Smooth muscle cell (in vitro differentiated cells): ENCODE results near the gene ACTG1. TPM values are rescaled to one million over a fixed set of nuclear protein-coding genes. Genes with fewer than 3 reads are reported as not detected.
A peak's percentile ranks its signal among the peaks of the same experiment; 100 is the strongest.

ENCODE experiments used
- DNase-seq: peaks from one replicate; lab custom pipeline; 2025; ENCODE audit not compliant: unreplicated experiment; lab: John Stamatoyannopoulos, UW
- H2AFZ ChIP-seq: fragments of 200-600 bp; sonication (generic); 2 replicates; pipeline ENCODE4 v1.6.0; 2016; ENCODE audit warnings: antibody characterized with exemption, low read depth, mild to moderate bottlenecking
- H3F3A ChIP-seq: fragments of 200-600 bp; sonication (generic); 2 replicates; pipeline ENCODE4 v1.6.0; 2017; ENCODE audit warnings: antibody characterized with exemption, low read depth
- H3K27ac ChIP-seq: fragments of 200-600 bp; sonication (generic); 2 replicates; pipeline ENCODE4 v1.5.1; 2016; ENCODE audit warnings: low read depth, mild to moderate bottlenecking
- H3K27me3 ChIP-seq: fragments of 200-600 bp; sonication (generic); 2 replicates; pipeline ENCODE4 v1.6.1; 2016; ENCODE audit warnings: low read depth, mild to moderate bottlenecking
- H3K36me3 ChIP-seq: fragments of 200-600 bp; sonication (generic); 2 replicates; pipeline ENCODE4 v1.5.1; 2016; ENCODE audit warnings: low read depth
- H3K4me1 ChIP-seq: fragments of 200-600 bp; sonication (generic); 2 replicates; pipeline ENCODE4 v1.5.1; 2016; ENCODE audit warnings: low read depth
- H3K4me2 ChIP-seq: fragments of 200-600 bp; sonication (generic); 2 replicates; pipeline ENCODE4 v1.6.0; 2016; ENCODE audit warnings: mild to moderate bottlenecking
- H3K4me3 ChIP-seq: fragments of 200-600 bp; sonication (generic); 2 replicates; pipeline ENCODE4 v1.5.1; 2016; ENCODE audit warnings: mild to moderate bottlenecking
- H3K79me2 ChIP-seq: fragments of 200-600 bp; sonication (generic); 2 replicates; pipeline ENCODE4 v1.6.0; 2016; ENCODE audit warnings: low read depth, mild to moderate bottlenecking
- H3K9ac ChIP-seq: fragments of 200-600 bp; sonication (generic); 2 replicates; pipeline ENCODE4 v1.6.0; 2016; ENCODE audit warnings: low read depth
- H3K9me3 ChIP-seq: fragments of 200-600 bp; sonication (generic); replicated peaks from 2 replicates; pipeline ENCODE4 v1.5.1; 2016; ENCODE audit warnings: low read depth
- H4K20me1 ChIP-seq: fragments of 200-600 bp; sonication (generic); 2 replicates; pipeline ENCODE4 v1.6.0; 2016; ENCODE audit warnings: low read depth
- WGBS: methylation state at CpG from one replicate; pipeline ENCODE4 v1.1.7; 2016; ENCODE audit warnings: low lambda C conversion rate; 5-methylcytosine and 5-hydroxymethylcytosine counted together
- polyA plus RNA-seq: library from polyadenylated mRNA; unstranded; fragments of >200 nt; fragmentation: Nextera tagmentation; extraction: Ambion mirVana; gene quantifications from 2 replicates; pipeline ENCODE4 v1.2.1, GENCODE V29; 2016
- total RNA-seq: library from RNA; depleted of rRNA; stranded (reverse); fragments of >200 nt; gene quantifications from 2 replicates; pipeline ENCODE4 v1.2.3, GENCODE V29; 2014
- TF ChIP-seq, protein P1 (sequence below): fragments of 200-600 bp; sonication (generic); IDR thresholded peaks from 2 replicates; pipeline ENCODE4 v1.5.1; 2017; ENCODE audit warnings: borderline replicate concordance, mild to moderate bottlenecking, antibody characterized with exemption; ENCODE audit not compliant: insufficient read depth, poor library complexity, severe bottlenecking

ACTG1 gene
- total and polyA plus RNA-seq, 2 experiments from 2014 or later = 5,332 to 6,793 TPM

DNA sequence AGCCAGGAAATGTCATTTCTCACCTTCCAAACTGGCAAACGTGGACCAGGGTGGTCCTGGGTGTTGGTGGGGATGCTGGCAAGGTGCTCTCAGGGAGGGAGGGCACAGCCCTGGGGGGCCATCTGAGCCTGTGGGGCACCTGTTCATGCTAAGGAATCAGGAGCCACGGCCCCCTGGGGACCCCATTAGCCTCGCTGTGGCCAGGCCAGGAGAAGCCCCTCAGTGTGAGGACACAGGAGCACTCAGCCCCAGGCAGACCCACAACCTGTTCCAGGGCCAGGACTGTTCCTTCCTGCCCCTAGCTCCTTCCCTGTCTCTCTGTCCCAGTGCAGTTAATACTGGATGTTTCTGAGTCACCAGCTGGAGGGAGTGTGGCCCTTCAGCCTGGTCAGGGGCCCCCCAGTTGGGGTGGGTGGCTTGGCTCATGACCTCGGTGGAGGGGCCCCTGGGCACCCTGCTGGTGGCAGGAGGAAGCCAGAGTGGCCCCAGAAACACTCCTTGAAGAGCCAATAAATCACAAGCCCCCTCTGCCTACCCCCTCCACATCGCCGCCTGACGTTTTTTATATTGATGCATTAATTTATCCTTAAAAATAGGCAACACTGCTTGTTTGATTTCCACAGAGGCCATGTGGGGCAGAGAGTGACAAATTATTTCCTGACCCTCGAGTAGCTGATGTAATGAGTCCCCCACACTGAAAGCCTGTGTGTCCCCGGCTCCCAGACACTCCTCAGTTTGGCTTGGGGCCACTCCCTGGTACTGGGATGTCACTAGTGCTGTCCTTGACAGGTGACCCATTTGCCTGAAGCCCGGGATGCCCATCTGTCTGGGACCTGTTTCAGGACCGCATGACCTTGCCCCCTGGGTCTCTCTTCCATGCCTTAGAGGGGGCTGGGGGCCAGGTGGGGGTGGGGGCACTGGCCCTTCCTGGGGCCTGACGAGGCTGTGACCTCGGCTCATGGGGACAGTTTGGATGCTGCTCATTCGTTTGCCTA, 22.3 kb downstream of the ACTG1 start:
- DNase-seq = no peak
- no peaks in the 10 kb centered on the region for H3K79me2 ChIP-seq
- H3K36me3 ChIP-seq = no peaks in the 10 kb centered on the region
- no peak overlapping the region for H2AFZ ChIP-seq
- no peaks in the 10 kb centered on the region for H3F3A ChIP-seq
- H3K9ac ChIP-seq = no peak overlapping the region
- H3K4me3 ChIP-seq = no peak overlapping the region
- 74% methylated on average over 13 of the region's 14 CpGs for WGBS
- no peaks in the 10 kb centered on the region for H4K20me1 ChIP-seq
- peaks cover 26% of the 10 kb centered on the region for H3K4me1 ChIP-seq
- no peaks in the 10 kb centered on the region for H3K27me3 ChIP-seq
- no peaks in the 10 kb centered on the region for H3K9me3 ChIP-seq
- no peak overlapping the region for H3K27ac ChIP-seq
- TF ChIP-seq, protein P1, sequence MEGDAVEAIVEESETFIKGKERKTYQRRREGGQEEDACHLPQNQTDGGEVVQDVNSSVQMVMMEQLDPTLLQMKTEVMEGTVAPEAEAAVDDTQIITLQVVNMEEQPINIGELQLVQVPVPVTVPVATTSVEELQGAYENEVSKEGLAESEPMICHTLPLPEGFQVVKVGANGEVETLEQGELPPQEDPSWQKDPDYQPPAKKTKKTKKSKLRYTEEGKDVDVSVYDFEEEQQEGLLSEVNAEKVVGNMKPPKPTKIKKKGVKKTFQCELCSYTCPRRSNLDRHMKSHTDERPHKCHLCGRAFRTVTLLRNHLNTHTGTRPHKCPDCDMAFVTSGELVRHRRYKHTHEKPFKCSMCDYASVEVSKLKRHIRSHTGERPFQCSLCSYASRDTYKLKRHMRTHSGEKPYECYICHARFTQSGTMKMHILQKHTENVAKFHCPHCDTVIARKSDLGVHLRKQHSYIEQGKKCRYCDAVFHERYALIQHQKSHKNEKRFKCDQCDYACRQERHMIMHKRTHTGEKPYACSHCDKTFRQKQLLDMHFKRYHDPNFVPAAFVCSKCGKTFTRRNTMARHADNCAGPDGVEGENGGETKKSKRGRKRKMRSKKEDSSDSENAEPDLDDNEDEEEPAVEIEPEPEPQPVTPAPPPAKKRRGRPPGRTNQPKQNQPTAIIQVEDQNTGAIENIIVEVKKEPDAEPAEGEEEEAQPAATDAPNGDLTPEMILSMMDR = no peak
- H3K4me2 ChIP-seq = no peak overlapping the region

- H3K27ac ChIP-seq = no peak overlapping the region
Observed at GRCh38 chr17:81489012-81489997, 23.3 kb downstream of the ACTG1 start.

DNA sequence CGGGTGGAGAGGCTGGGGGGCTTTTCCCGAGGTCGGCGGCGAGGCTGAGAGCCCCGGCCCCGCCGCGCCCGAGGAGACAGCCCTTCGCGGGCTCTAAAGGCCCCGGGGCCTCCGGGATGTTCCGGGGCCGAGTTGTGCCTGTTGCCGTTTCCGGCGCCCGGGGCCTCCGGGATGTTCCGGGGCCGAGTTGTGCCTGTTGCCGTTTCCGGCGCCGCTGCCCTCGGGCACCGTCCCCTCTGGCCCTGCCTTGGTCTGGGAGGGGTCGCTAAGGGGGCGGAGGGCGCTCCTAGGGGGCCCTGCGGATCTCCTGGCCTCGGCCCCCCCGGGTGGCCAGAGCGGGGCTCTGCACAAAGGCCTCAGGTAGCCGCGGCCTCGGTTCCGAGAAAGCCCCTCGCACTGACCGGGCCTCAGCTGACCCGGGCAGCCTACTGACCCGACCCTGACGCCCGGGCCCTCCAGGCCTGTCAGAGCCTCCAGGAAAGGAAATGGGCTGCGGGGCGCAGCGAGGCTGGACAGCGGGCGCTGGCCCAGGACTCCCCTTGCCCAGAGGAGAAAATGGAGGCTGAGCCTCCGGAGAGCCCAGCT, 24.2 kb downstream of the ACTG1 start:
- no peaks in the 10 kb centered on the region for H3K27me3 ChIP-seq
- WGBS = 37% methylated on average over 50 of the region's 52 CpGs
- peaks cover 29% of the 10 kb centered on the region for H3K4me1 ChIP-seq
- peak overlapping the region; percentile 93 for H2AFZ ChIP-seq
- peak overlapping the region; percentile 94 for H3K9ac ChIP-seq
- H3K4me2 ChIP-seq = peak overlapping the region; percentile 99
- TF ChIP-seq, protein P1 = no peak
- H3K36me3 ChIP-seq = no peaks in the 10 kb centered on the region
- H3K79me2 ChIP-seq = no peaks in the 10 kb centered on the region
- H3K4me3 ChIP-seq = peak overlapping the region; percentile 70
- peak overlapping the region; percentile 79 for H3K27ac ChIP-seq
- H3F3A ChIP-seq = no peaks in the 10 kb centered on the region
- DNase-seq = no peak
- no peaks in the 10 kb centered on the region for H4K20me1 ChIP-seq
- H3K9me3 ChIP-seq = no peaks in the 10 kb centered on the region

More at GRCh38 chr17:81489012-81489997, 23.3 kb downstream of the ACTG1 start:
- Histone ChIP-seq H3K79me2 (no peaks in the 10 kb centered on the region), H3K27me3 (no peaks in the 10 kb centered on the region), H2AFZ (no peak overlapping the region), H3K36me3 (no peaks in the 10 kb centered on the region), H4K20me1 (no peaks in the 10 kb centered on the region), H3K4me2 (peak overlapping the region; percentile 99), H3K9ac (no peak overlapping the region), H3F3A (no peaks in the 10 kb centered on the region), H3K4me3 (no peak overlapping the region), H3K4me1 (peaks cover 26% of the 10 kb centered on the region), H3K9me3 (no peaks in the 10 kb centered on the region)
- no peak for DNase-seq
- WGBS = 64% methylated on average over 23 of the region's 27 CpGs
- TF ChIP-seq, protein P1 = no peak
